OCI-LY3 (cell line): Measurements from ENCODE around the gene ZFP1.

Experiments used
- CTCF ChIP-seq: fragments of 200-600, 300-600 bp; sonication (generic); IDR thresholded peaks from 2 replicates; pipeline ENCODE4 v1.5.1; 2014; ENCODE audit warnings: antibody characterized with exemption, low read length, low read depth
- EZH2phosphoT487 ChIP-seq: fragments of 200-600 bp; shearing (Covaris generic); IDR thresholded peaks from 2 replicates; pipeline ENCODE4 v1.6.1; 2018; ENCODE audit warnings: antibody characterized with exemption, mixed run types, low read depth

- TF ChIP-seq CTCF, result no peak
- no peak for TF ChIP-seq EZH2phosphoT487
Measured at GRCh38 chr16:75206749-75207451, 58.6 kb downstream of the ZFP1 start, which contains the start of gene CTRB2.
